ENCODE data around the gene ZNF101.
"Not testable (repeated sequence)": the region's sequence is repeated elsewhere in the genome, so short reads cannot be mapped to it uniquely, and the experiment has no call there.

Gene ZNF101

GRCh38 chr19:19662344-19662743 lies 6.3 kb upstream of the ZNF101 start:
- DNase-seq, result no peak

GRCh38 chr19:19662871-19663255 lies 5.8 kb upstream of the ZNF101 start:
- no peak for DNase-seq

DNA sequence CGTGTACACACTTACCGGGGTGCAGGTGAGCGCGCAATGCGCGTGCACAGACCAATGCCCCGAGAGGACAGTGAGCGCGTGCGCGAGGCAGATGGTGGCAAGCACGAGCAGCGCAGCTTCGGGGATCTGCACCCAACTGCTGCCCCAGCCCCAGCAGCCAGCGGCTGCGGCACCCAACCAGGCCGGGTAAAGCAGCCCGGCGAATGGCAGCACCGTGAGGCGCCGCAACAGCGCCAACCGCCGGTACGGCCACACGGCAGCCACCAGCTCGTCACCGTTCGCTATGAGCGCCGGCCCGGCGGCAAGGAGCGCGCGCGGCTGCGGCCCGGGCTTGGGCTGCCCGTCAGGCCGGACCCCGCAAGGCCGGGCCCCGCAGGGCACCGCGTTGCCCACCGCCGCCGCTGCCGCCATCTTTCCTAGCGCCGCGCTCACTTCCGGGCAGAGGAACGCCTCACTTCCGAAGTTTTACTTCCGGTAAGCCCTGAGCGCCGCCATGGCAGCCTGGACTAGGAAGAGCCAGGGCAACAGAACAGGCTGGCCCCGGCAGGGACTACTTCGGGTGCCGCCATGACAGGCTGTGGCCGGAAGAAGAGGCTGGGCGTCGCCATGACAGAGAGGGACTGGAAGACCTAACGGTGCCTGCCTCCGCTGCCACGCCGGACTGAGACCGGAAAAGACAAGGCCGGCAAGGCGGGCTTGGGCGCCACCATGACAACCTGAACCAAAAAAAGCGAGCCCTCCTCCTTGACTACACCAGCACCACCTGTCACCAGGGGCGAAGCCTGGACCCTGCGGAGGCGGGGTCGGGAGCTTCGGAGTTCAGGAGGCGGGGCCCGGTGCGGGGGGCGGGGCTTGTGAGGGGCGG lies 5.2 kb upstream of the ZNF101 start, which contains the start of gene ATP13A1:
Gene ATP13A1, minus strand, starts transcription at position 421 of the 865 bp plus-strand sequence. Its CDS starts 10 bp downstream, at position 411.
- peak; percentile 93 for DNase-seq

DNA sequence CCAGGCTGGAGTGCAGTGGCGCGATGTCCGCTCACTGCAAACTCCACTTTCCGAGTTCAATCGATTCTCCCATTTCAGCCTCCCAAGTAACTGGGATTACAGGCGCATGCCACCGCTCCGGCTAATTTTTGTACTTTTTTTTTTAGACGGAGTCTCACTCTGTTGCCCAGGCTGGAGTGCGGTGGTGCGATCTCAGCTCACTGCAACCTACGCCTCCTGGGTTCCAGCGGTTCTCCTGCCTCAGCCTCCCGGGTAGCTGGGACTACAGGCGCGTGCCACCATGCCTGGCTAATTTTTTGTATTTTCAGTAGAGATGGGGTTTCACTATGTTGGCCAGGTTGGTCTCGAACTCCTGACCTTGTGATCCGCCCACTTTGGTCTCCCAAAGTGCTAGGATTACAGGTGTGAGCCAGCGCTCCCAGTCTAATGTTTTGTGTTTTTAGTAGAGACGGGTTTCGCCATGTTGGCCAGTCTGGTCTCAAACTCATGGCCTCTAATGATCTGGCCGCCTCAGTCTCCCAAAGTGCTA lies 3.2 kb upstream of the ZNF101 start:
- not testable (repeated sequence) for DNase-seq

GRCh38 chr19:19670070-19670551 lies 1.5 kb downstream of the ZNF101 start:
- DNase-seq, result no peak

DNA sequence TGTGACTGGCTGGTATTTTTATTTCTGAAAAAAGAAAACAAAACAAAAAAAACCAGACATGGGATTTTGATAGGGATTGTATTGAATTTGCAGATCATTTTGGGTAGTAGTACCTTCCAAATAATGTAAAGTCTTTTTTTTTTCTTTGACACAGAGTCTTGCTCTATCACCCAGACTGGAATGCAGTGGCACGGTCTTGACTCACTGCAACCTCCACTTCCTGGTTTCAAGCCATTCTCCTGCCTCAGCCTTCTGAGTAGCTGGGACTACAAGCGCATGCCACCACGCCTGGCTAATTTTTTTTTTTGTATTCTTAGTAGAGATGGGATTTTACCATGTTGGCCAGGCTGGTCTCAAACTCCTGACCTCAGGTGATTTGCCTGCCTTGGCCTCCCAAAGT lies 4.2 kb downstream of the ZNF101 start:
- no peak for DNase-seq

DNA sequence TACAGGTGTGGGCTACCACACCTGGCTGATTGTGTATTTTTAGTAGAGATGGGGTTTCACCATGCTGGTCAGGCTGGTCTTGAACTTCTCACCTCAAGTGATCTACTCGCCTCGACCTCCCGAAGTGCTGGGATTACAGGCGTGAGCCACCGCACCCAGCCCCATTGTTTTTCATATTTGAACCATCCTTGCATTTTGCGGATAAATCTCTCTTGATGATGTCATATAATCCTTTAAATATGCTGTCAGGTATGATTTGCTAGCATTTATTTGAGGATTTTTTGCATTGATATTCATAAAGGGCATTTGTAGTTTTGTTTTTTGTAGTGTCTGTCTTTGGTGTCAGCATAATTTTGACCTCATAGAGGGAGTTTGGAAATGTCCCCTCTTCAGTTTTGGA lies 5.7 kb downstream of the ZNF101 start:
- no peak for DNase-seq

GRCh38 chr19:19677579-19677978 lies 8.9 kb downstream of the ZNF101 start:
- no peak for DNase-seq

DNA sequence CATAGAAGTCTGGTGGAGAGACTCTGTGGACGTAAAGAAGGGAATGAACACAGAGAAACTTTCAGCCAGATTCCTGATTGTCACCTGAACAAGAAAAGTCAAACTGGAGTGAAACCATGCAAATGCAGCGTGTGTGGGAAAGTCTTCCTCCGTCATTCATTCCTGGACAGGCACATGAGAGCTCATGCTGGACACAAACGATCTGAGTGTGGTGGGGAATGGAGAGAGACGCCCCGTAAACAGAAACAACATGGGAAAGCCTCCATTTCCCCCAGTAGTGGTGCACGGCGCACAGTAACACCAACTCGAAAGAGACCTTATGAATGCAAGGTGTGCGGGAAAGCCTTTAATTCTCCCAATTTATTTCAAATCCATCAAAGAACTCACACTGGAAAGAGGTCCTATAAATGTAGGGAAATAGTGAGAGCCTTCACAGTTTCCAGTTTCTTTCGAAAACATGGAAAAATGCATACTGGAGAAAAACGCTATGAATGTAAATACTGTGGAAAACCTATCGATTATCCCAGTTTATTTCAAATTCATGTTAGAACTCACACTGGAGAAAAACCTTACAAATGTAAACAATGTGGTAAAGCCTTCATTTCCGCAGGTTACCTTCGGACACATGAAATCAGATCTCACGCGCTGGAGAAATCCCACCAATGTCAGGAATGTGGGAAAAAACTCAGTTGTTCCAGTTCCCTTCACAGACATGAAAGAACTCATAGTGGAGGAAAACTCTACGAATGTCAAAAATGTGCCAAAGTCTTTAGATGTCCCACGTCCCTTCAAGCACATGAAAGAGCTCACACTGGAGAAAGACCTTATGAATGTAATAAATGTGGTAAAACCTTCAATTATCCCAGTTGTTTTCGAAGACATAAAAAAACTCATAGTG lies 10.8 kb downstream of the ZNF101 start:
- no peak for DNase-seq

- DNase-seq, result not testable (repeated sequence)
Observed at GRCh38 chr19:19686119-19686518, 17.5 kb downstream of the ZNF101 start.

- DNase-seq, result no peak
Observed at GRCh38 chr19:19686580-19686979, 17.9 kb downstream of the ZNF101 start.

DNA sequence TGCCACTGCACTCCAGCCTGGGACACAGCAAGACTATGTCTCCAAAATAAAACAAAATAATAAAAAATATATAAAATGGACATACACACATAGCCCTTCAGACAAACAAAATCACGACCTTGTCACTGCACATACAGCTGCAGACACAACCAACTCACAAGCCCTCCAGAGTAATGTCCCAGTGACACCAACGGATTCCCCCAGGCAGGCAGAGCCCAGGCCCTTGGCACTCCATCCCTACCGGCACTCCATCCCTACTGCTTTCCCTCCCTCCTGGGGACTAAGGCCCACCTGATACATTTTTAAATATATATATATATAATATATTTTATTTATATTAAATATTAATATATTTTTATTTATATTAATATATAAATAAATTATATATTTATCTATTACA lies 18.5 kb downstream of the ZNF101 start:
- no peak for DNase-seq

DNA sequence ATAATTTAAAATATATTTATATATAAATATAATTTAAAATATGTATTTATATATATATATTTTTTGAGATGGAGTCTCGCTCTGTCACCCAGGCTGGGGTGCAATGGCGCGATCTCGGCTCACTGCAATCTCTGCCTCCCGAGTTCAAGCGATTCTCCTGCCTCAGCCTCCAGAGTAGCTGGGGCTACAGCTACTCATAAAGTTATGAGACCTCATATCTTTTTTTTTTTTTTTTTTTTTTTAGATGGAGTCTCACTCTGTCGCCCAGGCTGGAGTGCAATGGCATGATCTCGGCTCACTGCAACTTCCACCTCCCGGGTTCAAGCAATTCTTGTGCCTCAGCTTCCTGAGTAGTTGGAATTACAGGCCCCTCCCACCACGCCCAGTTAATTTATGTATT lies 20.4 kb downstream of the ZNF101 start:
- DNase-seq, result not testable (repeated sequence)

DNA sequence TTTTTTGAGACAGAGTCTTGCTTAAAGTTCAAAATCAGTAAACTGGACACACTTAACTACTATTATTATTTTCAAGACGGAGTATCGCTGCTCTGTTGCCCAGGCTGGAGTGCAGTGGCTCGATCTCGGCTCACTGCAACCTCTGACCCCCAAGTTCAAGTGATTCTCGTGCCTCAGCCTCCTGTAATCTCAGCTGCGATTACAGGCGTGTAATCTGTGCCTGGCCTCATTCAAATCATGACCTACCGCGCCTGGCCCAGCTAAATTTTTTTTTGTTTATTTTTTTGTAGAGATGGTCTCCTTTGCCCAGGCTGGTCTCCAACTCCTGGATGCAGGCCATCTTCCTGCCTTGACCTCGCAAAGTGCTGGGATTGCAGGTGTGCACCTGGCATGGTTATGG lies 23.0 kb downstream of the ZNF101 start:
- DNase-seq, result no peak

GRCh38 chr19:19696386-19696785 lies 27.7 kb downstream of the ZNF101 start:
- no peak for DNase-seq

GRCh38 chr19:19697589-19697988 lies 28.9 kb downstream of the ZNF101 start:
- DNase-seq, result no peak

- DNase-seq, result not testable (repeated sequence)
Observed at GRCh38 chr19:19700493-19700892, 31.9 kb downstream of the ZNF101 start.

DNA sequence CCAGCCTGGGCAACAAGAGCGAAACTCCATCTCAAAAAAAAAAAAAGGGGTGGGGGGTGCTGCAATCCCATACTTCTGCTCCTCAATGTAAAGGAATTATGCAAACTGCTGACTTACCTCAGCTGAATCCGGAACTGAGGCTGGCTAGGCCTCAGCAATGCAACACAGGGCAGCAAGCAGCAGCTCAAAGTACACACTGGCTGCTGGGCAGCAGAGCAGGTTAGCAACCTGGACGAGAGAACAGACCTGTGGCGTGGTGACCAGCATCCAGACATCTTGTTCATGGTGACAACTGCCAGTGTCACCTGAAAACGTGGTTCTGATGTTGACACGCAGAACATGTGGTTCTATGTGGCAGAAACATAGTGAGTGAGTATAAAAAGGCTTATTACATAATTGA lies 36.2 kb downstream of the ZNF101 start:
- DNase-seq, result no peak

DNA sequence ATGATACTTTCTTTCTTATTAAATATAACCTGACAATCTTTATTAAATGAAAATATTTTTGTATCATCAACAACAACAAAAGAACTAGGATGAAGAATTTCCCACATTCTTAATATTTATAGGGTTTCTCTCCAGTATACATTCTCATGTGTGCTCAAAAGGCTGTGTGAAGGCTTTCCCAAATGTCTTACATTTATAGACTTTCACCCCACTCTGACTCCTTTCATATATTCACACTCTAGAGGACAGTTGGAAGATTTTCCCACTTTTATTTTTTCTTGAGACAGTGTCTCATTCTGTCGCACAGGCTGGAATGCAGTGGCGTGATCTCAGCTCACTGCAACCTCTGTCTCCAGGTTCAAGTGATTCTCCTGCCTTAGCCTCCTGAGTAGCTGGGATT lies 41.9 kb downstream of the ZNF101 start:
- DNase-seq, result no peak

DNA sequence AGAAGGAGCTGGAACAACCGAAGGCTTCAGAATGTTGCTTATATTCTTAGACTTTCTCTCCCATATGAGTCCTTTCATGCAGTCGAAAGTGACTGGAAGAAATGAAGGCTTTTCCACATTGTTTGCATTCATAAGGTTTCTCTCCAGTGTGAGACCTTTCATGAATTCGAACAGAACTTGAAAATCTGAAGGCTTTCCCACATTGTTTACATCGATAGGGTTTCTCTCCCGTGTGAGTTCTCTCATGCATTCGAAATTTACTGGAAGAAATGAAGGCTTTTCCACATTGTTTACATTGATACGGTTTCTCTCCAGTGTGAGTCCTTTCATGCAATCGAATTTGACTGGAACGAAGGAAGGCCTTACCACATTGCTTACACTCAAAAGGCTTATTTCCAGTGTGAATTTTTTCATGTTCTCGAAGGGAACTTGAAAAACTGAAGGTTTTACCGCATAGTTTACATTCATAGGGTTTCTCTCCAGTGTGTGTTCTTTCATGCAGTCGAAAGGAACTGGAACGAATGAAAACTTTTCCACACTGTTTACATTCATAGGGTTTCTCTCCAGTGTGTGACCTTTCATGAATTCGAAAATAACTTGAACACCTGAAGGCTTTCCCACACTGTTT lies 42.8 kb downstream of the ZNF101 start:
- DNase-seq, result no peak

GRCh38 chr19:19711934-19712828 lies 43.5 kb downstream of the ZNF101 start:
- DNase-seq, result no peak

- no peak for DNase-seq
Observed at GRCh38 chr19:19719798-19720197, 51.2 kb downstream of the ZNF101 start.
